CD4-positive, alpha-beta T cell treated with Interferon gamma for 1 hour (primary cell): ENCODE results near the gene APBA1.
A peak's percentile ranks its signal among the peaks of the same experiment; 100 is the strongest.

Experiments
- DNase-seq: peaks from one replicate; pipeline ENCODE4 v3.0.0-alpha.2; 2020

APBA1 gene

GRCh38 chr9:69671879-69672595, at the start of gene APBA1:
Gene APBA1, minus strand, starts transcription at chr9:69672371.
- peak; percentile 50 for DNase-seq

GRCh38 chr9:69719983-69720382, 47.8 kb upstream of the APBA1 start:
- DNase-seq, result no peak

GRCh38 chr9:69719367-69719766, 47.2 kb upstream of the APBA1 start:
- DNase-seq, result no peak

GRCh38 chr9:69718218-69718617, 46.0 kb upstream of the APBA1 start:
- DNase-seq, result no peak

- no peak for DNase-seq
Observed at GRCh38 chr9:69715825-69716224, 43.7 kb upstream of the APBA1 start.

GRCh38 chr9:69715096-69715495, 42.9 kb upstream of the APBA1 start:
- DNase-seq, result no peak

- DNase-seq, result no peak
Observed at GRCh38 chr9:69697475-69697874, 25.3 kb upstream of the APBA1 start.

- DNase-seq, result no peak
Observed at GRCh38 chr9:69696802-69697201, 24.6 kb upstream of the APBA1 start.

- DNase-seq, result no peak
Observed at GRCh38 chr9:69689991-69690538, 17.9 kb upstream of the APBA1 start.

GRCh38 chr9:69683927-69684326, 11.8 kb upstream of the APBA1 start:
- DNase-seq, result no peak

- DNase-seq, result no peak
Observed at GRCh38 chr9:69678843-69679538, 6.8 kb upstream of the APBA1 start.

- DNase-seq, result no peak
Observed at GRCh38 chr9:69677931-69678330, 5.8 kb upstream of the APBA1 start.

GRCh38 chr9:69675563-69675962, 3.4 kb upstream of the APBA1 start:
- DNase-seq, result no peak

GRCh38 chr9:69674716-69675438, 2.7 kb upstream of the APBA1 start:
- DNase-seq, result no peak

- DNase-seq, result no peak
Observed at GRCh38 chr9:69674112-69674685, 2.0 kb upstream of the APBA1 start.

- no peak for DNase-seq
Observed at GRCh38 chr9:69673311-69673640, 1.1 kb upstream of the APBA1 start.

GRCh38 chr9:69672596-69673310, 582 bp upstream of the APBA1 start:
- DNase-seq, result peak; percentile 64

- DNase-seq, result peak; percentile 2
Observed at GRCh38 chr9:69671311-69671878, 776 bp downstream of the APBA1 start.

GRCh38 chr9:69667306-69667705, 4.9 kb downstream of the APBA1 start:
- no peak for DNase-seq

GRCh38 chr9:69660304-69660703, 11.9 kb downstream of the APBA1 start:
- DNase-seq, result no peak

- DNase-seq, result no peak
Observed at GRCh38 chr9:69658987-69659675, 13.0 kb downstream of the APBA1 start.

- no peak for DNase-seq
Observed at GRCh38 chr9:69657269-69657668, 14.9 kb downstream of the APBA1 start.
